Lower lobe of right lung (tissue), 2 donors: ENCODE measurements around the gene CCNB1IP1. TPM values are rescaled to one million over a fixed set of nuclear protein-coding genes. Genes with fewer than 3 reads are reported as not detected.

Source experiments
- ATAC-seq, 2 donors: fragments of 200-7000 bp; cut with Tn5 transposase; one replicate each; pipeline ENCODE4 v1.9.1; 2020 to 2022; ENCODE audit warnings: mild to moderate bottlenecking in 2 of 2, moderate library complexity in 2 of 2
- DNase-seq: peaks from one replicate; pipeline ENCODE4 v3.0.0-alpha.2; 2020
- H3K27ac ChIP-seq: fragments of 200-600 bp; one replicate; pipeline ENCODE4 v1.8.0; 2022
- H3K27me3 ChIP-seq: fragments of 200-600 bp; one replicate; pipeline ENCODE4 v1.8.0; 2022; ENCODE audit warnings: low read depth
- H3K36me3 ChIP-seq: fragments of 200-600 bp; one replicate; pipeline ENCODE4 v1.8.0; 2022; ENCODE audit warnings: mild to moderate bottlenecking
- H3K4me1 ChIP-seq: fragments of 200-600 bp; one replicate; pipeline ENCODE4 v1.8.0; 2022
- H3K4me3 ChIP-seq: fragments of 200-600 bp; one replicate; pipeline ENCODE4 v1.8.0; 2022; ENCODE audit warnings: mild to moderate bottlenecking
- H3K9me3 ChIP-seq: fragments of 200-600 bp; one replicate; pipeline ENCODE4 v1.8.0; 2022
- intact Hi-C: fragments of 100-400 bp; cut with DNase I; formaldehyde crosslinking; loops from one replicate; pipeline ENCODE4 v1.11.0; 2022
- total RNA-seq: library from RNA; stranded (reverse); fragmentation: NEBNext Ultra II Directional; extraction: Animal tissue kit (Norgen Biotek cat#: 25700); gene quantifications from one replicate; pipeline ENCODE4 v1.2.1, GENCODE V29; 2021
- TF ChIP-seq, protein P1 (sequence below): fragments of 200-600 bp; IDR thresholded peaks from one replicate; pipeline ENCODE4 v1.8.0; 2022; ENCODE audit warnings: antibody characterized with exemption, mild to moderate bottlenecking
- donor health status: DM: no; HTN: yes; CAD: no; lungs with severe emphysema.

CCNB1IP1 gene
- total RNA-seq, 1 donor from 2014 or later = 36.9 TPM

GRCh38 chr14:20327005-20327869 lies 5.8 kb downstream of the CCNB1IP1 start:
- Histone ChIP-seq H3K36me3 (peaks cover 45% of the 10 kb centered on the region), H3K4me3 (no peak overlapping the region), H3K27ac (no peak overlapping the region), H3K27me3 (no peaks in the 10 kb centered on the region), H3K9me3 (no peaks in the 10 kb centered on the region), H3K4me1 (peaks cover 17% of the 10 kb centered on the region)
- ATAC-seq = peak; percentile 67 to 72
- TF ChIP-seq, protein P1, sequence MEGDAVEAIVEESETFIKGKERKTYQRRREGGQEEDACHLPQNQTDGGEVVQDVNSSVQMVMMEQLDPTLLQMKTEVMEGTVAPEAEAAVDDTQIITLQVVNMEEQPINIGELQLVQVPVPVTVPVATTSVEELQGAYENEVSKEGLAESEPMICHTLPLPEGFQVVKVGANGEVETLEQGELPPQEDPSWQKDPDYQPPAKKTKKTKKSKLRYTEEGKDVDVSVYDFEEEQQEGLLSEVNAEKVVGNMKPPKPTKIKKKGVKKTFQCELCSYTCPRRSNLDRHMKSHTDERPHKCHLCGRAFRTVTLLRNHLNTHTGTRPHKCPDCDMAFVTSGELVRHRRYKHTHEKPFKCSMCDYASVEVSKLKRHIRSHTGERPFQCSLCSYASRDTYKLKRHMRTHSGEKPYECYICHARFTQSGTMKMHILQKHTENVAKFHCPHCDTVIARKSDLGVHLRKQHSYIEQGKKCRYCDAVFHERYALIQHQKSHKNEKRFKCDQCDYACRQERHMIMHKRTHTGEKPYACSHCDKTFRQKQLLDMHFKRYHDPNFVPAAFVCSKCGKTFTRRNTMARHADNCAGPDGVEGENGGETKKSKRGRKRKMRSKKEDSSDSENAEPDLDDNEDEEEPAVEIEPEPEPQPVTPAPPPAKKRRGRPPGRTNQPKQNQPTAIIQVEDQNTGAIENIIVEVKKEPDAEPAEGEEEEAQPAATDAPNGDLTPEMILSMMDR = peak; percentile 73
- intact Hi-C loops = loop anchor here (10.0 kb wide), 1 partner anchor 288 kb away; no protein-coding TSS in a partner anchor
- DNase-seq = no peak

DNA sequence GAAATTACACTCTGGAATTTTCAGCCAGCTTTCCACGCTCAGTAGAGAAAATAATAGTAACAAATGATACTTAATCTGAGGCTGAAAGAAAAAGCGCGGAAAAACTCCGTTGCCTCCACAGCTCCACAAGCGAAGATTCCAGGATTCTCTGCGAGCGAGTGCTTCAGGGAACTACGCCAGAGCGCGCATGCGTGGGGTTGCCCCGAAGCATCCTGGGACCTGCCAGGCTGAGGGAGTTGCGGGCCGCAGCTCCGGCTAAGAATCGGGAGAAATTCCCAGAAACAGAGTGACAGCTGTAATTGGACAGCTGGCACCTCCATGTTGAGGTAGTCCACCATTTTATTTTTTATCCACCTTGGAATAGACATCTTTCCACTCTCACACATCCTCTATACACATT lies 15.4 kb downstream of the CCNB1IP1 start:
- Histone ChIP-seq H3K9me3 (no peaks in the 10 kb centered on the region), H3K36me3 (peaks cover 97% of the 10 kb centered on the region), H3K4me1 (no peaks in the 10 kb centered on the region), H3K27ac (no peak overlapping the region), H3K27me3 (no peaks in the 10 kb centered on the region), H3K4me3 (no peak overlapping the region)
- TF ChIP-seq, protein P1 = no peak
- intact Hi-C loops = no loop called here
- no peak for DNase-seq
- ATAC-seq = no peak

GRCh38 chr14:20314026-20314425 lies 19.1 kb downstream of the CCNB1IP1 start:
- no peaks in the 10 kb centered on the region for H3K9me3 ChIP-seq
- TF ChIP-seq, protein P1 = no peak
- no peaks in the 10 kb centered on the region for H3K4me1 ChIP-seq
- DNase-seq (no peak), ATAC-seq (no peak)
- no peak overlapping the region for H3K4me3 ChIP-seq
- H3K27me3 ChIP-seq = no peaks in the 10 kb centered on the region
- intact Hi-C loops = no loop called here
- no peak overlapping the region for H3K27ac ChIP-seq
- H3K36me3 ChIP-seq = peaks cover 77% of the 10 kb centered on the region

GRCh38 chr14:20306079-20306423 lies 27.0 kb downstream of the CCNB1IP1 start:
- intact Hi-C loops = no loop called here
- Histone ChIP-seq H3K4me1 (peaks cover 14% of the 10 kb centered on the region), H3K36me3 (peaks cover 10% of the 10 kb centered on the region), H3K27ac (no peak overlapping the region), H3K27me3 (no peaks in the 10 kb centered on the region), H3K4me3 (peak overlapping the region; percentile 73), H3K9me3 (no peaks in the 10 kb centered on the region)
- TF ChIP-seq, protein P1 = no peak
- DNase-seq (no peak), ATAC-seq (no peak)

- peaks cover 16% of the 10 kb centered on the region for H3K36me3 ChIP-seq
- no peaks in the 10 kb centered on the region for H3K27me3 ChIP-seq
- peak within 1 kb of the TSS; percentile 42 for H3K27ac ChIP-seq
- H3K4me1 ChIP-seq = peaks cover 14% of the 10 kb centered on the region
- TF ChIP-seq, protein P1 = peak; percentile 95
- DNase-seq (peak; percentile 88), ATAC-seq (peak; percentile 98 to 99)
- no peaks in the 10 kb centered on the region for H3K9me3 ChIP-seq
- H3K4me3 ChIP-seq = peak within 1 kb of the TSS; percentile 73
- intact Hi-C loops = no loop called here
Observed at GRCh38 chr14:20305265-20306078, 27.6 kb downstream of the CCNB1IP1 start, which contains the start of gene TTC5. TTC5 (minus strand) TSS chr14:20305951; CDS start chr14:20305937, 14 bp downstream.
